Activated CD4-positive, alpha-beta T cell treated with anti-CD3 and anti-CD28 coated beads, Interleukin-2, amount 50 U/mL, for 4 hours (primary cell): ENCODE measurements around the gene NTM.
"Not testable (repeated sequence)": the region's sequence is repeated elsewhere in the genome, so short reads cannot be mapped to it uniquely, and the experiment has no call there.

Experiments
- DNase-seq, 2 experiments: peaks; one replicate each; pipeline ENCODE4 v3.0.0-alpha.2; 2020

The NTM gene

GRCh38 chr11:132349811-132350733, 979.7 kb downstream of the NTM start:
- DNase-seq = no peak

DNA sequence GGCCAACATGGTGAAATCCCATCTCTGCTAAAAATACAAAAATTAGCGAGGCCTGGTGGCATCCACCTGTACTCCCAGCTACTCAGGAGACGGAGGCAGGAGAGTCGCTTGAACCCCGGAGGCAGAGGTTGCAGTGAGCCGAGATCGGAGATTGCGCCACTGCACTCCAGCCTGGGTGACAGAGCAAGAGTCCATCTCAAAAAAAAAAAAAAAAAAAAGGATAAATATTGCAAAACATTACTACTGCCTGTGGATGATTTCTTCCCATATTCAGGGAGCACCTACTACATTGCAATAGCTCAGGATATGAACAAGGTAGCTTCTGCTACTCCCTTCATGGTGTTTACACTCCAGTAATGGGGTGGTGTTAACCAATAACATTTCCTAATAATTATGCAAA, 980.6 kb downstream of the NTM start:
- DNase-seq = no peak

- no peak for DNase-seq
These were observed 982.1 kb downstream of the NTM start for GRCh38 chr11:132352497-132352896.

DNA sequence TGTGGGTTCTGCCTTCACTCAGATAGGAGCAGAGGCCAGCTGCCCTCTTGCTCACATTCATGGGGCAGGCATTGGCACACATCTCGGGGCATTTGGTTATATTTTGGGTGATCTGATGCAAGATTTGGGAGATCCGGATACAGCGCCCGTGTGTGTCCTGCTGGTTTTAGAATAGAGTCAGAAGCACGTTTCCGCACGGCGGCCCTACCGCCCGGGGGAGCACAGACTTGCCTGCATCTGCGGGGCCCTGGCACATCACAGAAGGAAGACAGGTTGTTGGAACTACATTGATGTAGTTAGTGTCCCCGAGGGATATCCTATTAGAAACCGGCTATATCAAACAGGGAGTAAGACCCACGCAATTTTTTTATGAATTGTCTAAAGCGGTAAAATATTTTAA, 982.8 kb downstream of the NTM start:
- no peak for DNase-seq

- DNase-seq = no peak
These were observed 987.6 kb downstream of the NTM start for GRCh38 chr11:132357811-132358572.

GRCh38 chr11:132358573-132358953, 988.1 kb downstream of the NTM start:
- DNase-seq = no peak

GRCh38 chr11:132361011-132361550, 990.7 kb downstream of the NTM start:
- DNase-seq = no peak

GRCh38 chr11:132365650-132366049, 995.2 kb downstream of the NTM start:
- no peak for DNase-seq

DNA sequence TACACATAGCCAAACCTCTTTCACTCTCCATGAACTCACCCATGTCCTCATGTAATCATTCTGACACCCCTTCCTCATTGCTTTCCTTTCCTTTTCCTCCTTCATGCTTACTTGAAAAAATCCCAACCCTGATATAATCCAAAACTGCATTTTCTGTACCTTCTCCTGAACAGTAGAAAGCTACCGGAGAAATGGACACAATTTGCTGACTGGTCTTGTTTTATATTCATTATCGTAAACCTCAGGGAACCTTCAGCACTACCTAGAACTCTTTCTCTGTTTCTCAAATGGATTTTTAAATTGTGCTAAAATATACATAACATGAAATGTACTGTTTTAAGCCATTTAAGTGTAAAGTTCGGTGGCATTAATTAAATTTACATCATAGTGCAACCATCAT, 996.9 kb downstream of the NTM start:
- DNase-seq = no peak

DNA sequence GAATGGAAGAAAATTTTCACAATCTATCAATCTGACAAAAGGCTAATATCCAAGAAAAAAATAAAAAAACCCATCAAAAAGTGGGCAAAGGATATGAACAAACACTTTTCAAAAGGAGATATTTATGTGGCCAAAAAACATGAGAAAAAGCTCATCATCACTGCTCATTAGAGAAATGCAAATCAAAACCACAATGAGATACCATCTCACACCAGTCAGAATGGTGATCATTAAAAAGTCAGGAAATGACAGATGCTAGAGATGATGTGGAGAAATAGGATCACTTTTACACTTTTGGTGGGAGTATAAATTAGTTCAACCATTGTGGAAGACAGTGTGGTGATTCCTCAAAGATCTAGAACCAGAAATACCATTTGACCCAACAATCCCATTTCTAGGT, 999.7 kb downstream of the NTM start:
- DNase-seq = not testable (repeated sequence)

- DNase-seq = no peak
These were observed 1003.2 kb downstream of the NTM start for GRCh38 chr11:132373405-132374143.

- DNase-seq = no peak
These were observed 1009.1 kb downstream of the NTM start for GRCh38 chr11:132379540-132379939.
